Vagina (tissue), 2 donors: ENCODE results near the gene NUMB. TPM values are rescaled to one million over a fixed set of nuclear protein-coding genes. Genes with fewer than 3 reads are reported as not detected.

Experiments used
- DNase-seq, 2 donors: peaks; one replicate each; pipeline ENCODE4 v3.0.0-alpha.2; 2017; ENCODE audit errors: extremely low spot score in 2 of 2
- H3K27ac ChIP-seq: fragments of 200-600 bp; sonication (generic); one replicate; pipeline ENCODE4 v1.5.1; 2019
- H3K27me3 ChIP-seq: fragments of 200-600 bp; sonication (generic); one replicate; pipeline ENCODE4 v1.5.1; 2019
- H3K36me3 ChIP-seq, 2 donors: fragments of 200-600 bp; sonication (generic); one replicate each; pipeline ENCODE4 v1.5.1; 2017 to 2019
- H3K4me1 ChIP-seq: fragments of 200-600 bp; sonication (generic); one replicate; pipeline ENCODE4 v1.5.1; 2019
- H3K4me3 ChIP-seq, 2 donors: fragments of 200-600 bp; sonication (generic); 1 replicate in 1 of 2; 2 replicates in 1 of 2; pipeline ENCODE4 v1.5.1; 2016 to 2019
- H3K9me3 ChIP-seq: fragments of 200-600 bp; sonication (generic); one replicate; pipeline ENCODE4 v1.5.1; 2019
- CTCF ChIP-seq, 3 experiments: fragments of 450-650 bp in 2 of 3; fragments of 200-600 bp in 1 of 3; sonication (generic) in 1 of 3; IDR thresholded peaks; one replicate each; pipeline ENCODE4 v1.5.1; 2017 to 2019; ENCODE audit warnings: antibody characterized with exemption in 3 of 3, mild to moderate bottlenecking in 2 of 3, moderate library complexity in 2 of 3
- POLR2A ChIP-seq, 2 donors: fragments of 450-650 bp; IDR thresholded peaks; one replicate each; pipeline ENCODE4 v1.6.1; 2017; ENCODE audit warnings: antibody characterized with exemption in 2 of 2, mild to moderate bottlenecking in 2 of 2, moderate library complexity in 2 of 2
- POLR2AphosphoS5 ChIP-seq, 2 donors: sonication (generic); formaldehyde crosslinking; IDR thresholded peaks; one replicate each; pipeline ENCODE4 v1.9.0; 2017; ENCODE audit warnings: antibody characterized with exemption in 2 of 2, mild to moderate bottlenecking in 2 of 2, low read depth in 1 of 2; ENCODE audit not compliant: insufficient read depth in 1 of 2
- intact Hi-C: fragments of 100-400 bp; cut with DNase I; formaldehyde crosslinking; loops from one replicate; pipeline ENCODE4 v1.15.1; 2023
- total RNA-seq: library from RNA; depleted of rRNA; stranded (reverse); fragments of >200 nt; gene quantifications from one replicate; pipeline ENCODE4 v1.2.3, GENCODE V29; 2016

Gene NUMB
- 48.1 TPM for total RNA-seq

GRCh38 chr14:73458183-73458976, at the start of gene NUMB:
TSS of gene NUMB (minus strand) at chr14:73458546. CDS start at chr14:73355751, 102,795 bp downstream.
- intact Hi-C loops: no loop called here
- peaks cover 49% of the 10 kb centered on the region for H3K4me1 ChIP-seq
- no peaks in the 10 kb centered on the region for H3K27me3 ChIP-seq
- no peaks in the 10 kb centered on the region for H3K9me3 ChIP-seq
- peak; percentile 86 to 96 for TF ChIP-seq POLR2AphosphoS5 (IDR thresholded peaks at IDR 0.05; ENCODE audit: insufficient read depth in 1 of 2, low read depth in 1 of 2)
- peak in 1 of 2 donors; percentile 79 for TF ChIP-seq POLR2A (IDR thresholded peaks at IDR 0.05)
- no peak for TF ChIP-seq CTCF (IDR thresholded peaks at IDR 0.05)
- peak within 1 kb of the TSS; percentile 96 for H3K27ac ChIP-seq
- H3K4me3 ChIP-seq: peak within 1 kb of the TSS; percentile 99
- H3K36me3 ChIP-seq: no peaks in the 10 kb centered on the region
- peak; percentile 99 to 100 for DNase-seq

- intact Hi-C loops: no loop called here
- TF ChIP-seq CTCF (IDR thresholded peaks at IDR 0.05): no peak
- no peak for TF ChIP-seq POLR2AphosphoS5 (IDR thresholded peaks at IDR 0.05; ENCODE audit: insufficient read depth in 1 of 2, low read depth in 1 of 2)
- TF ChIP-seq POLR2A (IDR thresholded peaks at IDR 0.05): no peak
- Histone ChIP-seq H3K27me3 (no peaks in the 10 kb centered on the region), H3K9me3 (no peaks in the 10 kb centered on the region), H3K36me3 (peaks cover 0 to 5% of the 10 kb centered on the region in 2 donors), H3K27ac (no peak overlapping the region), H3K4me1 (no peaks in the 10 kb centered on the region), H3K4me3 (no peak overlapping the region)
- DNase-seq: no peak
Observed at GRCh38 chr14:73503648-73504047, 45.3 kb upstream of the NUMB start.

- intact Hi-C loops: no loop called here
- Histone ChIP-seq H3K36me3 (peaks cover 0 to 5% of the 10 kb centered on the region in 2 donors), H3K27me3 (no peaks in the 10 kb centered on the region), H3K4me1 (no peaks in the 10 kb centered on the region), H3K9me3 (no peaks in the 10 kb centered on the region), H3K4me3 (no peak overlapping the region), H3K27ac (no peak overlapping the region)
- TF ChIP-seq CTCF (IDR thresholded peaks at IDR 0.05) (no peak), POLR2A (IDR thresholded peaks at IDR 0.05) (no peak), POLR2AphosphoS5 (IDR thresholded peaks at IDR 0.05; ENCODE audit: insufficient read depth in 1 of 2, low read depth in 1 of 2) (no peak)
- no peak for DNase-seq
Observed at GRCh38 chr14:73502017-73502619, 43.8 kb upstream of the NUMB start.

- no peaks in the 10 kb centered on the region for H3K4me1 ChIP-seq
- H3K27me3 ChIP-seq: no peaks in the 10 kb centered on the region
- intact Hi-C loops: no loop called here
- TF ChIP-seq POLR2A (IDR thresholded peaks at IDR 0.05): no peak
- no peak for DNase-seq
- H3K9me3 ChIP-seq: no peaks in the 10 kb centered on the region
- no peak overlapping the region for H3K4me3 ChIP-seq
- no peak overlapping the region for H3K27ac ChIP-seq
- H3K36me3 ChIP-seq: peaks cover 0 to 5% of the 10 kb centered on the region in 2 donors
Observed at GRCh38 chr14:73500360-73500759, 42.0 kb upstream of the NUMB start.

GRCh38 chr14:73494593-73494992, 36.2 kb upstream of the NUMB start:
- intact Hi-C loops: no loop called here
- no peak overlapping the region for H3K4me3 ChIP-seq
- no peaks in the 10 kb centered on the region for H3K9me3 ChIP-seq
- H3K27ac ChIP-seq: no peak overlapping the region
- peaks cover 35% of the 10 kb centered on the region for H3K4me1 ChIP-seq
- H3K27me3 ChIP-seq: no peaks in the 10 kb centered on the region
- TF ChIP-seq CTCF (IDR thresholded peaks at IDR 0.05) (no peak), POLR2AphosphoS5 (IDR thresholded peaks at IDR 0.05; ENCODE audit: insufficient read depth in 1 of 2, low read depth in 1 of 2) (no peak), POLR2A (IDR thresholded peaks at IDR 0.05) (no peak)
- H3K36me3 ChIP-seq: no peaks in the 10 kb centered on the region
- no peak for DNase-seq
